ENCODE measurements around the gene DQX1. TPM values are rescaled to one million over a fixed set of nuclear protein-coding genes. Genes with fewer than 3 reads are reported as not detected.

DQX1 gene
- total and polyA plus RNA-seq, 2 experiments from 2014 or later: 0.32 to 0.52 TPM

DNA sequence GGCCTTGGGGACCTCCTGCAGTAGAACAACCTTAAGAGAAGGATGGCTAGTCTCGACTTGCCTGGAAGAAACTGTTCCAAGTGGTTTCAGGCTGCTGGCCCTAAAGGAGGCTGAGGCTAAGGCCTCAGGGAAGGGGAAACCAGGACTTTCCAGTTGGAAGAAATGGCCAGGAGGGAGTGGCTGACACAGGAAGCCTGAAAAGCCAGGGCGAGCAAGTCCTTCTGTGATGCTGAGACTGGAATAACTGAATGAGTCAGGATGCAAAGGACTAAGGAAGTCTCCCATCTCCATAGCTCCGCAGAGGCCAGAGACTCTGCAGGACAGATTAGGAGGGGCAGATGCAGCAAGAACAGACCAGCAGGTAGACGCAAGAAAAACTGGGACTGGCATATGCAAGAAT lies 11.1 kb upstream of the DQX1 start:
- Histone ChIP-seq H3K4me1 (ENCODE audit: insufficient read depth) (no peaks in the 10 kb centered on the region), H2AFZ (no peak overlapping the region), H3K36me3 (ENCODE audit: insufficient read depth) (no peaks in the 10 kb centered on the region), H3K4me3 (no peak overlapping the region), H3K9me2 (ENCODE audit: insufficient read depth) (no peaks in the 10 kb centered on the region), H3K27me3 (ENCODE audit: insufficient read depth) (no peaks in the 10 kb centered on the region), H4K20me1 (replicated peaks; ENCODE audit: insufficient read depth) (no peaks in the 10 kb centered on the region; the same call in 1 of the 2 replicates), H3K27ac (ENCODE audit: low read depth) (no peak overlapping the region), H3K79me2 (replicated peaks; ENCODE audit: insufficient read depth) (no peaks in the 10 kb centered on the region), H3K4me2 (no peak overlapping the region), H3F3A (replicated peaks; ENCODE audit: low read depth) (no peaks in the 10 kb centered on the region)
- TF ChIP-seq JUNB (IDR thresholded peaks at IDR 0.05; ENCODE audit: unreplicated experiment) (no peak), NANOG (IDR thresholded peaks at IDR 0.05; ENCODE audit: borderline replicate concordance) (no peak), EZH2phosphoT487 (IDR thresholded peaks at IDR 0.05; ENCODE audit: unreplicated experiment) (no peak), STAT1 (IDR thresholded peaks at IDR 0.05; ENCODE audit: unreplicated experiment) (no peak), ZNF331 (CRISPR knock-in tag; IDR thresholded peaks at IDR 0.05; ENCODE audit: low read depth) (no peak)
- TF ChIP-seq, protein P1, sequence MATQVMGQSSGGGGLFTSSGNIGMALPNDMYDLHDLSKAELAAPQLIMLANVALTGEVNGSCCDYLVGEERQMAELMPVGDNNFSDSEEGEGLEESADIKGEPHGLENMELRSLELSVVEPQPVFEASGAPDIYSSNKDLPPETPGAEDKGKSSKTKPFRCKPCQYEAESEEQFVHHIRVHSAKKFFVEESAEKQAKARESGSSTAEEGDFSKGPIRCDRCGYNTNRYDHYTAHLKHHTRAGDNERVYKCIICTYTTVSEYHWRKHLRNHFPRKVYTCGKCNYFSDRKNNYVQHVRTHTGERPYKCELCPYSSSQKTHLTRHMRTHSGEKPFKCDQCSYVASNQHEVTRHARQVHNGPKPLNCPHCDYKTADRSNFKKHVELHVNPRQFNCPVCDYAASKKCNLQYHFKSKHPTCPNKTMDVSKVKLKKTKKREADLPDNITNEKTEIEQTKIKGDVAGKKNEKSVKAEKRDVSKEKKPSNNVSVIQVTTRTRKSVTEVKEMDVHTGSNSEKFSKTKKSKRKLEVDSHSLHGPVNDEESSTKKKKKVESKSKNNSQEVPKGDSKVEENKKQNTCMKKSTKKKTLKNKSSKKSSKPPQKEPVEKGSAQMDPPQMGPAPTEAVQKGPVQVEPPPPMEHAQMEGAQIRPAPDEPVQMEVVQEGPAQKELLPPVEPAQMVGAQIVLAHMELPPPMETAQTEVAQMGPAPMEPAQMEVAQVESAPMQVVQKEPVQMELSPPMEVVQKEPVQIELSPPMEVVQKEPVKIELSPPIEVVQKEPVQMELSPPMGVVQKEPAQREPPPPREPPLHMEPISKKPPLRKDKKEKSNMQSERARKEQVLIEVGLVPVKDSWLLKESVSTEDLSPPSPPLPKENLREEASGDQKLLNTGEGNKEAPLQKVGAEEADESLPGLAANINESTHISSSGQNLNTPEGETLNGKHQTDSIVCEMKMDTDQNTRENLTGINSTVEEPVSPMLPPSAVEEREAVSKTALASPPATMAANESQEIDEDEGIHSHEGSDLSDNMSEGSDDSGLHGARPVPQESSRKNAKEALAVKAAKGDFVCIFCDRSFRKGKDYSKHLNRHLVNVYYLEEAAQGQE (IDR thresholded peaks at IDR 0.05; ENCODE audit: unreplicated experiment): no peak
- TF ChIP-seq, protein P2, sequence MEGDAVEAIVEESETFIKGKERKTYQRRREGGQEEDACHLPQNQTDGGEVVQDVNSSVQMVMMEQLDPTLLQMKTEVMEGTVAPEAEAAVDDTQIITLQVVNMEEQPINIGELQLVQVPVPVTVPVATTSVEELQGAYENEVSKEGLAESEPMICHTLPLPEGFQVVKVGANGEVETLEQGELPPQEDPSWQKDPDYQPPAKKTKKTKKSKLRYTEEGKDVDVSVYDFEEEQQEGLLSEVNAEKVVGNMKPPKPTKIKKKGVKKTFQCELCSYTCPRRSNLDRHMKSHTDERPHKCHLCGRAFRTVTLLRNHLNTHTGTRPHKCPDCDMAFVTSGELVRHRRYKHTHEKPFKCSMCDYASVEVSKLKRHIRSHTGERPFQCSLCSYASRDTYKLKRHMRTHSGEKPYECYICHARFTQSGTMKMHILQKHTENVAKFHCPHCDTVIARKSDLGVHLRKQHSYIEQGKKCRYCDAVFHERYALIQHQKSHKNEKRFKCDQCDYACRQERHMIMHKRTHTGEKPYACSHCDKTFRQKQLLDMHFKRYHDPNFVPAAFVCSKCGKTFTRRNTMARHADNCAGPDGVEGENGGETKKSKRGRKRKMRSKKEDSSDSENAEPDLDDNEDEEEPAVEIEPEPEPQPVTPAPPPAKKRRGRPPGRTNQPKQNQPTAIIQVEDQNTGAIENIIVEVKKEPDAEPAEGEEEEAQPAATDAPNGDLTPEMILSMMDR (conservative IDR thresholded peaks at IDR 0.05; ENCODE audit: low read depth in 2 of 2): no peak
- TF ChIP-seq, protein P3, sequence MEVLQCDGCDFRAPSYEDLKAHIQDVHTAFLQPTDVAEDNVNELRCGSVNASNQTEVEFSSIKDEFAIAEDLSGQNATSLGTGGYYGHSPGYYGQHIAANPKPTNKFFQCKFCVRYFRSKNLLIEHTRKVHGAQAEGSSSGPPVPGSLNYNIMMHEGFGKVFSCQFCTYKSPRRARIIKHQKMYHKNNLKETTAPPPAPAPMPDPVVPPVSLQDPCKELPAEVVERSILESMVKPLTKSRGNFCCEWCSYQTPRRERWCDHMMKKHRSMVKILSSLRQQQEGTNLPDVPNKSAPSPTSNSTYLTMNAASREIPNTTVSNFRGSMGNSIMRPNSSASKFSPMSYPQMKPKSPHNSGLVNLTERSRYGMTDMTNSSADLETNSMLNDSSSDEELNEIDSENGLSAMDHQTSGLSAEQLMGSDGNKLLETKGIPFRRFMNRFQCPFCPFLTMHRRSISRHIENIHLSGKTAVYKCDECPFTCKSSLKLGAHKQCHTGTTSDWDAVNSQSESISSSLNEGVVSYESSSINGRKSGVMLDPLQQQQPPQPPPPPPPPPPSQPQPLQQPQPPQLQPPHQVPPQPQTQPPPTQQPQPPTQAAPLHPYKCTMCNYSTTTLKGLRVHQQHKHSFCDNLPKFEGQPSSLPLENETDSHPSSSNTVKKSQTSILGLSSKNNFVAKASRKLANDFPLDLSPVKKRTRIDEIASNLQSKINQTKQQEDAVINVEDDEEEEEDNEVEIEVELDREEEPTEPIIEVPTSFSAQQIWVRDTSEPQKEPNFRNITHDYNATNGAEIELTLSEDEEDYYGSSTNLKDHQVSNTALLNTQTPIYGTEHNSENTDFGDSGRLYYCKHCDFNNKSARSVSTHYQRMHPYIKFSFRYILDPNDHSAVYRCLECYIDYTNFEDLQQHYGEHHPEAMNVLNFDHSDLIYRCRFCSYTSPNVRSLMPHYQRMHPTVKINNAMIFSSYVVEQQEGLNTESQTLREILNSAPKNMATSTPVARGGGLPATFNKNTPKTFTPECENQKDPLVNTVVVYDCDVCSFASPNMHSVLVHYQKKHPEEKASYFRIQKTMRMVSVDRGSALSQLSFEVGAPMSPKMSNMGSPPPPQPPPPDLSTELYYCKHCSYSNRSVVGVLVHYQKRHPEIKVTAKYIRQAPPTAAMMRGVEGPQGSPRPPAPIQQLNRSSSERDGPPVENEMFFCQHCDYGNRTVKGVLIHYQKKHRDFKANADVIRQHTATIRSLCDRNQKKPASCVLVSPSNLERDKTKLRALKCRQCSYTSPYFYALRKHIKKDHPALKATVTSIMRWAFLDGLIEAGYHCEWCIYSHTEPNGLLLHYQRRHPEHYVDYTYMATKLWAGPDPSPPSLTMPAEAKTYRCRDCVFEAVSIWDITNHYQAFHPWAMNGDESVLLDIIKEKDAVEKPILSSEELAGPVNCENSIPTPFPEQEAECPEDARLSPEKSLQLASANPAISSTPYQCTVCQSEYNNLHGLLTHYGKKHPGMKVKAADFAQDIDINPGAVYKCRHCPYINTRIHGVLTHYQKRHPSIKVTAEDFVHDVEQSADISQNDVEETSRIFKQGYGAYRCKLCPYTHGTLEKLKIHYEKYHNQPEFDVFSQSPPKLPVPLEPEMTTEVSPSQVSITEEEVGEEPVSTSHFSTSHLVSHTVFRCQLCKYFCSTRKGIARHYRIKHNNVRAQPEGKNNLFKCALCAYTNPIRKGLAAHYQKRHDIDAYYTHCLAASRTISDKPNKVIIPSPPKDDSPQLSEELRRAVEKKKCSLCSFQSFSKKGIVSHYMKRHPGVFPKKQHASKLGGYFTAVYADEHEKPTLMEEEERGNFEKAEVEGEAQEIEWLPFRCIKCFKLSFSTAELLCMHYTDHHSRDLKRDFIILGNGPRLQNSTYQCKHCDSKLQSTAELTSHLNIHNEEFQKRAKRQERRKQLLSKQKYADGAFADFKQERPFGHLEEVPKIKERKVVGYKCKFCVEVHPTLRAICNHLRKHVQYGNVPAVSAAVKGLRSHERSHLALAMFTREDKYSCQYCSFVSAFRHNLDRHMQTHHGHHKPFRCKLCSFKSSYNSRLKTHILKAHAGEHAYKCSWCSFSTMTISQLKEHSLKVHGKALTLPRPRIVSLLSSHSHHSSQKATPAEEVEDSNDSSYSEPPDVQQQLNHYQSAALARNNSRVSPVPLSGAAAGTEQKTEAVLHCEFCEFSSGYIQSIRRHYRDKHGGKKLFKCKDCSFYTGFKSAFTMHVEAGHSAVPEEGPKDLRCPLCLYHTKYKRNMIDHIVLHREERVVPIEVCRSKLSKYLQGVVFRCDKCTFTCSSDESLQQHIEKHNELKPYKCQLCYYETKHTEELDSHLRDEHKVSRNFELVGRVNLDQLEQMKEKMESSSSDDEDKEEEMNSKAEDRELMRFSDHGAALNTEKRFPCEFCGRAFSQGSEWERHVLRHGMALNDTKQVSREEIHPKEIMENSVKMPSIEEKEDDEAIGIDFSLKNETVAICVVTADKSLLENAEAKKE (CRISPR knock-in tag; IDR thresholded peaks at IDR 0.05): no peak
- H3K4me3 Mint-ChIP-seq: no peak overlapping the region
- peaks cover 6% of the 10 kb centered on the region for H3K27me3 Mint-ChIP-seq (ENCODE audit: insufficient read depth, low read depth, poor library complexity)
- peaks cover 14% of the 10 kb centered on the region for H3K36me3 Mint-ChIP-seq (ENCODE audit: low read depth)
- DNase-seq (ENCODE audit: low spot score) (no peak), ATAC-seq (no peak)
- no peaks in the 10 kb centered on the region; the same call in none of the 3 replicates for H3K4me1 Mint-ChIP-seq
- no peaks in the 10 kb centered on the region; the same call in 2 of the 3 replicates for H3K9me3 Mint-ChIP-seq
- H3K27ac Mint-ChIP-seq: no peak overlapping the region

Data from GM23338 (cell line).